Measurements from ENCODE around the gene ITPA.
A peak's percentile ranks its signal among the peaks of the same experiment; 100 is the strongest.

Gene ITPA

GRCh38 chr20:3224681-3225421 lies 15.6 kb downstream of the ITPA start:
- H3K4me3 ChIP-seq (ENCODE audit: low read depth, low read length) = no peak overlapping the region
- no peak for DNase-seq (ENCODE audit: low read depth)

GRCh38 chr20:3226093-3226492 lies 16.8 kb downstream of the ITPA start:
- DNase-seq (ENCODE audit: low read depth) = no peak
- no peak overlapping the region for H3K4me3 ChIP-seq (ENCODE audit: low read depth, low read length)

GRCh38 chr20:3226864-3227263 lies 17.6 kb downstream of the ITPA start:
- no peak overlapping the region for H3K4me3 ChIP-seq (ENCODE audit: low read depth, low read length)
- DNase-seq (ENCODE audit: low read depth) = no peak

- no peak for DNase-seq (ENCODE audit: low read depth)
- H3K4me3 ChIP-seq (ENCODE audit: low read depth, low read length) = no peak overlapping the region
These were observed 18.2 kb downstream of the ITPA start for GRCh38 chr20:3227506-3227905.

GRCh38 chr20:3227936-3228749 lies 18.8 kb downstream of the ITPA start:
- H3K4me3 ChIP-seq (ENCODE audit: low read depth, low read length) = no peak overlapping the region
- DNase-seq (ENCODE audit: low read depth) = no peak

- DNase-seq (ENCODE audit: low read depth) = no peak
- H3K4me3 ChIP-seq (ENCODE audit: low read depth, low read length) = no peak overlapping the region
These were observed 19.4 kb downstream of the ITPA start for GRCh38 chr20:3228750-3229032.

- no peak overlapping the region for H3K4me3 ChIP-seq (ENCODE audit: low read depth, low read length)
- no peak for DNase-seq (ENCODE audit: low read depth)
These were observed 19.9 kb downstream of the ITPA start for GRCh38 chr20:3229158-3229557.

GRCh38 chr20:3229798-3230197 lies 20.5 kb downstream of the ITPA start:
- DNase-seq (ENCODE audit: low read depth) = no peak
- H3K4me3 ChIP-seq (ENCODE audit: low read depth, low read length) = no peak overlapping the region

- no peak for DNase-seq (ENCODE audit: low read depth)
- no peak overlapping the region for H3K4me3 ChIP-seq (ENCODE audit: low read depth, low read length)
These were observed 21.8 kb downstream of the ITPA start for GRCh38 chr20:3231116-3231515.

- no peak for DNase-seq (ENCODE audit: low read depth)
- H3K4me3 ChIP-seq (ENCODE audit: low read depth, low read length) = no peak overlapping the region
These were observed 22.7 kb downstream of the ITPA start for GRCh38 chr20:3231889-3232588.

GRCh38 chr20:3233131-3233990 lies 24.1 kb downstream of the ITPA start:
- H3K4me3 ChIP-seq (ENCODE audit: low read depth, low read length) = no peak overlapping the region

GRCh38 chr20:3233991-3234498 lies 24.7 kb downstream of the ITPA start:
- no peak overlapping the region for H3K4me3 ChIP-seq (ENCODE audit: low read depth, low read length)

More at GRCh38 chr20:3233131-3233990, 24.1 kb downstream of the ITPA start:
- no peak for DNase-seq (ENCODE audit: low read depth)

GRCh38 chr20:3235666-3236324 lies 26.5 kb downstream of the ITPA start:
- DNase-seq (ENCODE audit: low read depth) = no peak
- no peak overlapping the region for H3K4me3 ChIP-seq (ENCODE audit: low read depth, low read length)

More at GRCh38 chr20:3233991-3234498, 24.7 kb downstream of the ITPA start:
- DNase-seq (ENCODE audit: low read depth) = no peak

- no peak overlapping the region for H3K4me3 ChIP-seq (ENCODE audit: low read depth, low read length)
- DNase-seq (ENCODE audit: low read depth) = no peak
These were observed 28.0 kb downstream of the ITPA start for GRCh38 chr20:3237011-3237957.

GRCh38 chr20:3237958-3238615 lies 28.8 kb downstream of the ITPA start:
- H3K4me3 ChIP-seq (ENCODE audit: low read depth, low read length) = peak overlapping the region; percentile 57
- no peak for DNase-seq (ENCODE audit: low read depth)

- DNase-seq (ENCODE audit: low read depth) = no peak
- H3K4me3 ChIP-seq (ENCODE audit: low read depth, low read length) = peak overlapping the region; percentile 57
These were observed 29.3 kb downstream of the ITPA start for GRCh38 chr20:3238616-3239025.

Data from skeletal muscle cell (primary cell).